22Rv1 (cell line): ENCODE results near the gene APH1B.

Source experiments
- ZFX ChIP-seq: fragments of 450-650 bp; IDR thresholded peaks from 2 replicates; pipeline ENCODE4 v1.6.1; 2017; ENCODE audit warnings: antibody characterized with exemption, borderline replicate concordance
- TF ChIP-seq, protein P1 (sequence below): fragments of 450-650 bp; IDR thresholded peaks from 2 replicates; pipeline ENCODE4 v1.5.1; 2017; ENCODE audit warnings: mild to moderate bottlenecking

DNA sequence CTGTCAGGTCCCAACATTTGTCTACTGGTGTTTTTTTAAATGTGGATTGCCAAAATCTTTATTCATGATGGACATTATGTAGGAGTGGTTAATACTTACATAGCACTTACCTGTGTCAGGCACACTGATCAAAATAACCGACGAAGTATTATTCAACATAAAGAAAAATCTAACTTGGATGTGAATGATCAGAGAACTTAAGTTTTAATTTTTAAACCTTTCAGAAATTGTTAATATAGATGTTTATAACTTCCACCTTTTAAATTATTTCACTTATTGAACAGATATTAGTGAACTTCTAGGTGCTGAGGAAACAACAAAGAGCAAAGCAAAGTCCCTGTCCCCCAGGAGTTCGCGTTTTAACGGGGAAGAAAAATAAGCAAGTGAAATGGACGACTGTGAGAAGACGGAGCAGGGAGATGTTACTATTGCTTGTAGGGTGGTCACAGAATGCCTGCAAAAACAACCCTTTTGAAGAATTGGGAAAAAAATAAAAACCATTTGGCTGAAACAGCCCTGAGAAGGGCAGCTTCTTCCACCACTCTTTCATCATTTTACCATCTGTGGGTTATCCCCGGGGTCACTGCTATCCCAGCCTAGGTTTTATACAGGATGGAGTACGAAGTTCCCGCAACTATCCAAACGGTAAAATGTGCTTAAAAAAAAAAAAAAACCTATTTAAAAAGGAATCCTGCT, 915 bp upstream of the APH1B start:
- TF ChIP-seq, protein P1, sequence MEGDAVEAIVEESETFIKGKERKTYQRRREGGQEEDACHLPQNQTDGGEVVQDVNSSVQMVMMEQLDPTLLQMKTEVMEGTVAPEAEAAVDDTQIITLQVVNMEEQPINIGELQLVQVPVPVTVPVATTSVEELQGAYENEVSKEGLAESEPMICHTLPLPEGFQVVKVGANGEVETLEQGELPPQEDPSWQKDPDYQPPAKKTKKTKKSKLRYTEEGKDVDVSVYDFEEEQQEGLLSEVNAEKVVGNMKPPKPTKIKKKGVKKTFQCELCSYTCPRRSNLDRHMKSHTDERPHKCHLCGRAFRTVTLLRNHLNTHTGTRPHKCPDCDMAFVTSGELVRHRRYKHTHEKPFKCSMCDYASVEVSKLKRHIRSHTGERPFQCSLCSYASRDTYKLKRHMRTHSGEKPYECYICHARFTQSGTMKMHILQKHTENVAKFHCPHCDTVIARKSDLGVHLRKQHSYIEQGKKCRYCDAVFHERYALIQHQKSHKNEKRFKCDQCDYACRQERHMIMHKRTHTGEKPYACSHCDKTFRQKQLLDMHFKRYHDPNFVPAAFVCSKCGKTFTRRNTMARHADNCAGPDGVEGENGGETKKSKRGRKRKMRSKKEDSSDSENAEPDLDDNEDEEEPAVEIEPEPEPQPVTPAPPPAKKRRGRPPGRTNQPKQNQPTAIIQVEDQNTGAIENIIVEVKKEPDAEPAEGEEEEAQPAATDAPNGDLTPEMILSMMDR = no peak
- no peak for TF ChIP-seq ZFX
